Measurements from ENCODE around the gene ASAP3.

- TF ChIP-seq FOS (IDR thresholded peaks at IDR 0.05; ENCODE audit: borderline replicate concordance, insufficient read depth, low read length), result no peak
- no peak for TF ChIP-seq CTCF (IDR thresholded peaks at IDR 0.05; ENCODE audit: extremely low read depth in 1 of 2, insufficient read depth in 1 of 2, low read depth in 1 of 2, low read length in 2 of 2)
- TF ChIP-seq, protein P1, sequence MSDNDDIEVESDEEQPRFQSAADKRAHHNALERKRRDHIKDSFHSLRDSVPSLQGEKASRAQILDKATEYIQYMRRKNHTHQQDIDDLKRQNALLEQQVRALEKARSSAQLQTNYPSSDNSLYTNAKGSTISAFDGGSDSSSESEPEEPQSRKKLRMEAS (IDR thresholded peaks at IDR 0.05; ENCODE audit: insufficient read depth, insufficient read length), result no peak
- TF ChIP-seq EZH2 (IDR thresholded peaks at IDR 0.05; ENCODE audit: borderline replicate concordance, low read depth, low read length, severe bottlenecking), result no peak
- TF ChIP-seq POLR2AphosphoS5 (IDR thresholded peaks at IDR 0.05; ENCODE audit: insufficient read depth, low read depth, low read length), result no peak
- no peak for TF ChIP-seq POLR2A (IDR thresholded peaks at IDR 0.05; ENCODE audit: low read depth, low read length)
- no peak for TF ChIP-seq MYC (IDR thresholded peaks at IDR 0.05; ENCODE audit: low read depth, low read length)
Measured at GRCh38 chr1:23430803-23431202, 53.2 kb downstream of the ASAP3 start.

All from endothelial cell of umbilical vein (primary cell).